HTERT RPE-1 (cell line): ENCODE measurements around the gene TPX2.
"Not testable (repeated sequence)": the region's sequence is repeated elsewhere in the genome, so short reads cannot be mapped to it uniquely, and the experiment has no call there.

Experiments used
- in situ Hi-C: fragments of 300-500 bp; cut with MboI; formaldehyde crosslinking; loops from 4 replicates; pipeline ENCODE4 v1.14.3; 2020; ENCODE audit warnings: low sequenced_read_pairs

TPX2 gene

GRCh38 chr20:31811796-31812728 lies 73.0 kb downstream of the TPX2 start:
- in situ Hi-C loops, result no loop called here

- in situ Hi-C loops, result no loop called here
Measured at GRCh38 chr20:31813611-31814010, 74.5 kb downstream of the TPX2 start.

GRCh38 chr20:31814142-31814541 lies 75.1 kb downstream of the TPX2 start:
- in situ Hi-C loops, result not testable (repeated sequence)

- in situ Hi-C loops, result no loop called here
Measured at GRCh38 chr20:31815408-31816188, 76.5 kb downstream of the TPX2 start.

GRCh38 chr20:31816221-31816620 lies 77.1 kb downstream of the TPX2 start:
- in situ Hi-C loops, result no loop called here

- in situ Hi-C loops, result no loop called here
Measured at GRCh38 chr20:31817461-31817860, 78.4 kb downstream of the TPX2 start.

GRCh38 chr20:31818376-31818908 lies 79.4 kb downstream of the TPX2 start:
- in situ Hi-C loops, result no loop called here

- in situ Hi-C loops, result no loop called here
Measured at GRCh38 chr20:31819083-31819784, 80.1 kb downstream of the TPX2 start, which contains the start of gene MYLK2. Gene MYLK2, plus strand, starts transcription at chr20:31819356. Its CDS starts 225 bp downstream, at chr20:31819581.

- in situ Hi-C loops, result no loop called here
Measured at GRCh38 chr20:31820228-31820627, 81.1 kb downstream of the TPX2 start.

- in situ Hi-C loops, result no loop called here
Measured at GRCh38 chr20:31821427-31821826, 82.3 kb downstream of the TPX2 start.

GRCh38 chr20:31822421-31823330 lies 83.6 kb downstream of the TPX2 start:
- in situ Hi-C loops, result no loop called here

GRCh38 chr20:31823360-31824124 lies 84.5 kb downstream of the TPX2 start:
- in situ Hi-C loops, result no loop called here

GRCh38 chr20:31824125-31824485 lies 85.0 kb downstream of the TPX2 start:
- in situ Hi-C loops, result no loop called here

GRCh38 chr20:31824554-31825313 lies 85.6 kb downstream of the TPX2 start:
- in situ Hi-C loops, result no loop called here

- in situ Hi-C loops, result no loop called here
Measured at GRCh38 chr20:31826074-31826473, 87.0 kb downstream of the TPX2 start.

- in situ Hi-C loops, result no loop called here
Measured at GRCh38 chr20:31827059-31827458, 88.0 kb downstream of the TPX2 start.

- in situ Hi-C loops, result not testable (repeated sequence)
Measured at GRCh38 chr20:31828016-31828415, 88.9 kb downstream of the TPX2 start.

- in situ Hi-C loops, result no loop called here
Measured at GRCh38 chr20:31829731-31830130, 90.6 kb downstream of the TPX2 start.
